ENCODE measurements around the gene CTSG. TPM values are rescaled to one million over a fixed set of nuclear protein-coding genes. Genes with fewer than 3 reads are reported as not detected.

The CTSG gene
- total and polyA plus RNA-seq, 2 of the 4 experiments (the other 2 are of a cell fraction), result not detected

GRCh38 chr14:24565766-24566165 lies 10.3 kb downstream of the CTSG start:
- Histone ChIP-seq H3K9me3 (ENCODE audit: control insufficient read depth, insufficient read depth, low read length) (no peaks in the 10 kb centered on the region), H4K5ac (ENCODE audit: low read depth, low read length) (no peak overlapping the region), H4K8ac (ENCODE audit: low read depth in 2 of 2, low read length in 2 of 2) (no peak overlapping the region), H3K9ac (ENCODE audit: low read depth, low read length) (no peak overlapping the region), H3K36me3 (ENCODE audit: control insufficient read depth, insufficient read depth, low read length) (no peaks in the 10 kb centered on the region), H3K56ac (ENCODE audit: extremely low read depth, insufficient read depth, low read length) (no peak overlapping the region), H3K18ac (ENCODE audit: low read depth, low read length) (no peak overlapping the region), H3K9me1 (ENCODE audit: insufficient read depth, low read length) (no peaks in the 10 kb centered on the region), H3K79me1 (ENCODE audit: low read depth in 1 of 2, low read length in 2 of 2) (no peaks in the 10 kb centered on the region), H2AK5ac (ENCODE audit: low read depth, low read length) (no peak overlapping the region), H2BK5ac (ENCODE audit: low read depth, low read length, poor library complexity, severe bottlenecking) (no peak overlapping the region), H2AFZ (replicated peaks; ENCODE audit: low read length, poor library complexity) (no peak overlapping the region), H3K4me2 (ENCODE audit: low read depth, low read length) (no peak overlapping the region), H2AK9ac (replicated peaks; ENCODE audit: low read depth, low read length, poor library complexity) (no peak overlapping the region), H3K23ac (ENCODE audit: low read depth, low read length) (no peak overlapping the region), H2BK15ac (ENCODE audit: low read depth, low read length) (no peak overlapping the region), H3K4me3 (ENCODE audit: insufficient read depth, low read depth, low read length) (no peak overlapping the region), H2BK120ac (ENCODE audit: low read depth, low read length) (no peak overlapping the region), H4K20me1 (ENCODE audit: insufficient read depth, low read length) (no peaks in the 10 kb centered on the region), H2BK20ac (ENCODE audit: low read depth, low read length) (no peak overlapping the region), H3K4ac (ENCODE audit: low read depth, low read length) (no peak overlapping the region), H3K14ac (replicated peaks; ENCODE audit: low read depth, low read length) (no peak overlapping the region), H4K91ac (ENCODE audit: insufficient read depth, low read depth, low read length) (no peak overlapping the region), H3K27ac (ENCODE audit: insufficient read depth, low read length) (no peak overlapping the region), H3K4me1 (ENCODE audit: control insufficient read depth, insufficient read depth, low read length) (no peaks in the 10 kb centered on the region), H3K27me3 (ENCODE audit: control insufficient read depth, insufficient read depth, low read length) (no peaks in the 10 kb centered on the region)
- no TSS peak for BruUV-seq (replicated peaks)
- intact Hi-C loops (cut with micrococcal nuclease) (no loop called here), dilution Hi-C loops (cut with HindIII; ENCODE audit: low sequenced_read_pairs, unreplicated experiment) (no loop called here), in situ Hi-C loops (cut with MboI; ENCODE audit: low sequenced_read_pairs) (no loop called here)
- DNase-seq (no peak), ATAC-seq (ENCODE audit: low read depth) (no peak)
- TF ChIP-seq BHLHE40 (IDR thresholded peaks at IDR 0.05; ENCODE audit: low read depth, low read length) (no peak), CEBPB (IDR thresholded peaks at IDR 0.05; ENCODE audit: low read depth, low read length) (no peak), POLR2A (IDR thresholded peaks at IDR 0.05; ENCODE audit: low read depth, low read length) (no peak), MXI1 (IDR thresholded peaks at IDR 0.05; ENCODE audit: borderline replicate concordance, low read depth, low read length) (no peak), ELK1 (IDR thresholded peaks at IDR 0.05; ENCODE audit: borderline replicate concordance, low read depth, low read length) (no peak), SMC3 (IDR thresholded peaks at IDR 0.05; ENCODE audit: low read depth, low read length) (no peak), CTCF (conservative IDR thresholded peaks at IDR 0.05; ENCODE audit: low read depth, low read length) (no peak), RCOR1 (IDR thresholded peaks at IDR 0.05; ENCODE audit: insufficient replicate concordance, low read length) (no peak), NFE2L2 (IDR thresholded peaks at IDR 0.05; ENCODE audit: low read depth, low read length) (no peak), RFX5 (IDR thresholded peaks at IDR 0.05; ENCODE audit: low read depth, low read length) (no peak)
- no CpG with 5 or more reads among the region's 2 CpGs for WGBS, 2 experiments (ENCODE audit: extremely low coverage in 2 of 2, insufficient read length in 1 of 2)
- ChIA-PET POLR2A (ENCODE audit: unreplicated experiment) (interaction anchor here (0.6 kb wide), 1 partner anchor 10 kb away, joined by 4 read pairs; no protein-coding TSS in a partner anchor), CTCF (no interaction called here)

Measured in IMR-90 (cell line).